NT2/D1 (cell line): Measurements from ENCODE around the gene ZC3H11A.

Source experiments
- SUZ12 ChIP-seq: IDR thresholded peaks from 2 replicates; pipeline ENCODE4 v1.6.1; 2011; ENCODE audit not compliant: insufficient read length, insufficient read depth; ENCODE audit errors: extremely low read depth
- YY1 ChIP-seq: IDR thresholded peaks from 2 replicates; pipeline ENCODE4 v1.6.1; 2011; ENCODE audit not compliant: insufficient read length, insufficient read depth
- ZNF274 ChIP-seq: IDR thresholded peaks from 2 replicates; pipeline ENCODE4 v1.6.1; 2011; ENCODE audit warnings: mild to moderate bottlenecking, low read depth, low read length

GRCh38 chr1:203764105-203765028, 31.1 kb upstream of the ZC3H11A start:
- TF ChIP-seq ZNF274 (no peak), SUZ12 (no peak), YY1 (no peak)
